ENCODE measurements around the gene ATAD3A.
"Not testable (repeated sequence)": the region's sequence is repeated elsewhere in the genome, so short reads cannot be mapped to it uniquely, and the experiment has no call there.

ATAD3A gene

GRCh38 chr1:1511533-1512285 lies at the start of gene ATAD3A:
Gene ATAD3A, plus strand, starts transcription at chr1:1512162. Its CDS starts 107 bp downstream, at chr1:1512269.
- DNase-seq (ENCODE audit: low spot score): peak; percentile 99

GRCh38 chr1:1462318-1462966 lies 49.5 kb upstream of the ATAD3A start:
- DNase-seq (ENCODE audit: low spot score): no peak

GRCh38 chr1:1463312-1463711 lies 48.6 kb upstream of the ATAD3A start:
- DNase-seq (ENCODE audit: low spot score): no peak

- DNase-seq (ENCODE audit: low spot score): not testable (repeated sequence)
Measured at GRCh38 chr1:1468196-1468985, 43.6 kb upstream of the ATAD3A start.

GRCh38 chr1:1470626-1471388 lies 41.2 kb upstream of the ATAD3A start:
- DNase-seq (ENCODE audit: low spot score): no peak

GRCh38 chr1:1471389-1472052 lies 40.4 kb upstream of the ATAD3A start, which contains the start of gene ATAD3B:
Gene ATAD3B, plus strand, starts transcription at chr1:1471765. Its CDS starts 120 bp downstream, at chr1:1471885.
- DNase-seq (ENCODE audit: low spot score): peak; percentile 96

GRCh38 chr1:1472053-1472876 lies 39.7 kb upstream of the ATAD3A start:
- DNase-seq (ENCODE audit: low spot score): not testable (repeated sequence)

- not testable (repeated sequence) for DNase-seq (ENCODE audit: low spot score)
Measured at GRCh38 chr1:1476011-1476410, 36.0 kb upstream of the ATAD3A start.

- no peak for DNase-seq (ENCODE audit: low spot score)
Measured at GRCh38 chr1:1477206-1477605, 34.8 kb upstream of the ATAD3A start.

GRCh38 chr1:1479547-1480487 lies 32.1 kb upstream of the ATAD3A start:
- DNase-seq (ENCODE audit: low spot score): no peak

- not testable (repeated sequence) for DNase-seq (ENCODE audit: low spot score)
Measured at GRCh38 chr1:1480488-1480867, 31.5 kb upstream of the ATAD3A start.

- DNase-seq (ENCODE audit: low spot score): not testable (repeated sequence)
Measured at GRCh38 chr1:1481811-1482210, 30.2 kb upstream of the ATAD3A start.

GRCh38 chr1:1482856-1483255 lies 29.1 kb upstream of the ATAD3A start:
- DNase-seq (ENCODE audit: low spot score): no peak

- no peak for DNase-seq (ENCODE audit: low spot score)
Measured at GRCh38 chr1:1483714-1484113, 28.2 kb upstream of the ATAD3A start.

- not testable (repeated sequence) for DNase-seq (ENCODE audit: low spot score)
Measured at GRCh38 chr1:1484976-1485750, 26.8 kb upstream of the ATAD3A start.

GRCh38 chr1:1485755-1486317 lies 26.1 kb upstream of the ATAD3A start:
- not testable (repeated sequence) for DNase-seq (ENCODE audit: low spot score)

- DNase-seq (ENCODE audit: low spot score): no peak
Measured at GRCh38 chr1:1487701-1488100, 24.3 kb upstream of the ATAD3A start.

- no peak for DNase-seq (ENCODE audit: low spot score)
Measured at GRCh38 chr1:1489231-1489630, 22.7 kb upstream of the ATAD3A start.

Data from ecto neural progenitor cell (in vitro differentiated cells).